GM12878 (cell line): ENCODE measurements around the gene NEDD8. TPM values are rescaled to one million over a fixed set of nuclear protein-coding genes. Genes with fewer than 3 reads are reported as not detected.

ENCODE experiments used
- ATAC-seq: fragments of 200-7000 bp; cut with Tn5 transposase; 3 replicates; pipeline ENCODE4 v1.9.1; 2020; ENCODE audit warnings: mild to moderate bottlenecking, moderate library complexity
- BruUV-seq: library from RNA; stranded (reverse); fragments of 400-500 nt; replicated peaks from 2 replicates; lab custom pipeline; 2021; lab: Mats Ljungman, UMichigan
- CTCF ChIA-PET: fragments of 300-600 bp; sonication (Branson Sonifier 250); formaldehyde crosslinking; extraction: SDS; loops from one replicate; lab custom pipeline; 2021; ENCODE audit warnings: inconsistent platforms; lab: Yijun Ruan, JAX
- POLR2A ChIA-PET: fragments of 350-600 bp; formaldehyde crosslinking; extraction: SDS; loops from one replicate; lab custom pipeline; 2021; ENCODE audit warnings: inconsistent platforms; lab: Charles Lee
- RAD21 ChIA-PET: fragments of 300-600 bp; sonication (Branson Sonifier 250); formaldehyde crosslinking; loops from one replicate; lab custom pipeline; 2023; ENCODE audit warnings: antibody characterized with exemption; ENCODE audit not compliant: unreplicated experiment; lab: Charles Lee
- SMC1A ChIA-PET: fragments of 300-600 bp; sonication (Branson Sonifier 250); formaldehyde crosslinking; loops from one replicate; lab custom pipeline; 2023; ENCODE audit not compliant: unreplicated experiment, uncharacterized antibody; lab: Charles Lee
- DNase-seq: peaks from one replicate; pipeline ENCODE4 v3.0.0-alpha.2; 2011; ENCODE audit warnings: low read depth, low spot score
- FAIRE-seq: peaks from 3 replicates; lab custom pipeline; 2011; peaks lifted over from hg19 to GRCh38; lab: Jason Lieb, UNC
- H2AFZ ChIP-seq: 2 replicates; pipeline ENCODE4 v1.6.0; 2011; ENCODE audit warnings: low read depth, low read length, control low read depth; ENCODE audit not compliant: control insufficient read depth
- H3K27ac ChIP-seq: 2 replicates; pipeline ENCODE4 v1.5.1; 2011; ENCODE audit warnings: control low read depth; ENCODE audit not compliant: control insufficient read depth, insufficient read depth
- H3K27me3 ChIP-seq, 2 experiments: replicated peaks in 1 of 2; 2 replicates each; pipeline versions ENCODE4 v1.6.0 to v1.6.1; 2011; ENCODE audit warnings: low read length in 1 of 2; ENCODE audit not compliant: control insufficient read depth in 2 of 2, insufficient read depth in 2 of 2
- H3K36me3 ChIP-seq, 2 experiments: 2 replicates each; pipeline ENCODE4 v1.5.1; 2011; ENCODE audit warnings: low read length in 1 of 2; ENCODE audit not compliant: control insufficient read depth in 2 of 2, insufficient read depth in 2 of 2
- H3K4me1 ChIP-seq: 2 replicates; pipeline ENCODE4 v1.6.1; 2011; ENCODE audit warnings: mild to moderate bottlenecking, low read length, moderate library complexity, mixed read lengths; ENCODE audit not compliant: control insufficient read depth, insufficient read depth
- H3K4me2 ChIP-seq: 2 replicates; pipeline ENCODE4 v1.6.0; 2011; ENCODE audit warnings: control low read depth; ENCODE audit not compliant: control insufficient read depth, insufficient read depth
- H3K4me3 ChIP-seq: fragments of 200-600 bp; sonication (generic); 2 replicates; pipeline ENCODE4 v1.5.1; 2016
- H3K79me2 ChIP-seq: 2 replicates; pipeline ENCODE4 v1.6.0; 2011; ENCODE audit warnings: low read length; ENCODE audit not compliant: control insufficient read depth, insufficient read depth
- H3K9ac ChIP-seq: 2 replicates; pipeline ENCODE4 v1.8.0; 2011; ENCODE audit warnings: low read length, control low read depth, mixed read lengths; ENCODE audit not compliant: control insufficient read depth, insufficient read depth
- H3K9me3 ChIP-seq: replicated peaks from 3 replicates; pipeline ENCODE4 v1.5.1; 2011; ENCODE audit warnings: mild to moderate bottlenecking, low read length; ENCODE audit not compliant: control insufficient read depth, insufficient read depth
- H4K20me1 ChIP-seq: 2 replicates; pipeline ENCODE4 v1.6.0; 2011; ENCODE audit not compliant: control insufficient read depth, insufficient read depth
- RELB ChIP-seq: fragments of 450-650 bp; IDR thresholded peaks from 2 replicates; pipeline ENCODE4 v1.6.1; 2017; ENCODE audit warnings: low read depth, mild to moderate bottlenecking, moderate library complexity
- RFX5 ChIP-seq: IDR thresholded peaks from 2 replicates; pipeline ENCODE4 v1.6.1; 2011; ENCODE audit warnings: low read depth, low read length, improper control_type of control experiment
- SRF ChIP-seq, 2 experiments: IDR thresholded peaks; 2 replicates each; pipeline ENCODE4 v1.6.1; 2011; ENCODE audit warnings: low read depth in 2 of 2, low read length in 2 of 2, mild to moderate bottlenecking in 1 of 2, moderate library complexity in 1 of 2
- TAF1 ChIP-seq: IDR thresholded peaks from 2 replicates; pipeline ENCODE4 v1.6.1; 2011; ENCODE audit warnings: mild to moderate bottlenecking, low read depth, low read length, borderline replicate concordance
- WRNIP1 ChIP-seq: IDR thresholded peaks from 2 replicates; pipeline ENCODE4 v1.6.1; 2011; ENCODE audit warnings: low read depth, low read length, improper control_type of control experiment, borderline replicate concordance
- YY1 ChIP-seq: IDR thresholded peaks from 2 replicates; pipeline ENCODE4 v1.6.1; 2011; ENCODE audit warnings: low read depth, mild to moderate bottlenecking, low read length
- ZBTB11 ChIP-seq: fragments of 450-650 bp; formaldehyde crosslinking; IDR thresholded peaks from 2 replicates; pipeline ENCODE4 v1.5.0; 2022; ENCODE audit warnings: mild to moderate bottlenecking, missing genetic modification characterization
- ZNF592 ChIP-seq: fragments of 450-650 bp; IDR thresholded peaks from 2 replicates; pipeline ENCODE4 v1.6.1; 2017; ENCODE audit warnings: mild to moderate bottlenecking, moderate library complexity
- WGBS: methylation state at CpG from one replicate; pipeline ENCODE4 v1.1.6; 2016; ENCODE audit warnings: low lambda C conversion rate; ENCODE audit not compliant: insufficient replicate concordance, insufficient coverage; ENCODE audit errors: missing lambda C conversion rate; 5-methylcytosine and 5-hydroxymethylcytosine counted together
- in situ Hi-C: fragments of 300-500 bp; cut with MboI; formaldehyde crosslinking; loops from 9 replicates; pipeline ENCODE4 v1.14.3; 2018; ENCODE audit warnings: mixed read lengths
- intact Hi-C: fragments of 100-400 bp; cut with micrococcal nuclease; formaldehyde crosslinking; loops from one replicate; pipeline ENCODE4 v1.14.2; 2022; ENCODE audit not compliant: unreplicated experiment
- polyA plus RNA-seq, 11 experiments: library from polyadenylated mRNA; depleted of rRNA in 4 of 11; unstranded in 6 of 11; stranded (reverse) in 5 of 11; fragments of >200 nt; fragmentation: Nextera tagmentation in 4 of 11; fragmentation: Illumina TruSeq in 1 of 11; extraction: Ambion mirVana in 4 of 11; extraction: Trizol in 1 of 11; gene quantifications; 1 replicate in 1 of 11; 2 replicates in 10 of 11; pipeline versions ENCODE4 v1.2.1 to v1.2.3, GENCODE V29; 2011 to 2016; ENCODE audit warnings: inconsistent platforms in 2 of 11, missing spikeins in 2 of 11, low read depth in 1 of 11
- total RNA-seq, 4 experiments: library from RNA; depleted of rRNA in 3 of 4; stranded (reverse); fragments of >200 nt in 3 of 4; fragmentation: Illumina TruSeq in 1 of 4; extraction: Trizol in 1 of 4; gene quantifications; 2 replicates each; pipeline versions ENCODE4 v1.2.1 to v1.2.3, GENCODE V29; 2013 to 2021

The NEDD8 gene
- total and polyA plus RNA-seq, 10 of the 15 experiments (the other 5 are each of a cell fraction or from before 2014, with no cell fraction given) = 164 to 991 (median 300) TPM

- Histone ChIP-seq H3K4me3 (no peak overlapping the region), H3K4me2 (no peak overlapping the region), H3K27ac (no peak overlapping the region), H3K27me3 (no peaks in the 10 kb centered on the region), H4K20me1 (no peaks in the 10 kb centered on the region), H3K9ac (no peak overlapping the region), H2AFZ (no peak overlapping the region)
- RAD21 ChIA-PET = no interaction called here
- DNase-seq (no peak), FAIRE-seq (no peak)
- 75% methylated on average over 7 of the region's 7 CpGs for WGBS
- TF ChIP-seq ZBTB11 (CRISPR knock-in tag) = no peak
- TF ChIP-seq SRF (IDR thresholded peaks at IDR 0.05; ENCODE audit: low read depth in 2 of 2, low read length in 2 of 2) = no peak
- no peak for TF ChIP-seq WRNIP1
- TF ChIP-seq TAF1 = no peak
- TF ChIP-seq RELB = no peak
- TF ChIP-seq ZNF592 = no peak
- no peak for TF ChIP-seq YY1
- no peak for TF ChIP-seq RFX5
- TF ChIP-seq, all 136 proteins: peak for 0
- Histone ChIP-seq H3K9me3 (no peaks in the 10 kb centered on the region), H3K36me3 (peaks cover 0 to 3% of the 10 kb centered on the region in 2 experiments; a peak in 2 of 4 replicates), H3K79me2 (no peaks in the 10 kb centered on the region), H3K4me1 (peaks cover 22% of the 10 kb centered on the region)
- no peak for ATAC-seq
- ChIA-PET POLR2A (interaction anchor here (0.6 kb wide), 1 partner anchor 31 kb away, joined by 11 read pairs; no protein-coding TSS in a partner anchor), SMC1A (no interaction called here), CTCF (interaction anchor here (0.6 to 2.8 kb wide), 3 partner anchors 11 to 55 kb away, joined by 3 to 16 read pairs (median 4); partner anchors contain the start of gene TINF2)
- BruUV-seq = no TSS peak
- in situ Hi-C loops (no loop called here), intact Hi-C loops (no loop called here)
Measured at GRCh38 chr14:24253936-24254335, 21.8 kb upstream of the NEDD8 start.
